Liver (tissue), 9 donors: Measurements from ENCODE around the gene EZH1. TPM values are rescaled to one million over a fixed set of nuclear protein-coding genes. Genes with fewer than 3 reads are reported as not detected.
"Not testable (repeated sequence)": the region's sequence is repeated elsewhere in the genome, so short reads cannot be mapped to it uniquely, and the experiment has no call there.

Source experiments
- DNase-seq: peaks from one replicate; pipeline ENCODE4 v3.0.0-alpha.2; 2017; ENCODE audit warnings: low spot score
- H3K27ac ChIP-seq, 2 donors: one replicate each; pipeline ENCODE4 v1.7.0; 2013; ENCODE audit warnings: inconsistent platforms in 2 of 2, low read length in 2 of 2, control low read depth in 1 of 2, low read depth in 1 of 2, mild to moderate bottlenecking in 1 of 2
- H3K27me3 ChIP-seq, 4 donors: one replicate each; pipeline versions ENCODE4 v1.6.1 to v1.7.0; 2013; ENCODE audit warnings: low read length in 3 of 4, inconsistent platforms in 1 of 4, mild to moderate bottlenecking in 1 of 4, moderate library complexity in 1 of 4; ENCODE audit not compliant: control insufficient read depth in 4 of 4, insufficient read depth in 4 of 4
- H3K36me3 ChIP-seq, 4 donors: one replicate each; pipeline versions ENCODE4 v1.6.1 to v1.7.0; 2013; ENCODE audit warnings: low read length in 3 of 4, mild to moderate bottlenecking in 3 of 4, low read depth in 1 of 4, moderate library complexity in 1 of 4; ENCODE audit not compliant: control insufficient read depth in 4 of 4, insufficient read depth in 3 of 4
- H3K4me1 ChIP-seq, 4 donors: one replicate each; pipeline versions ENCODE4 v1.6.1 to v1.7.0; 2013; ENCODE audit warnings: low read length in 3 of 4, mild to moderate bottlenecking in 3 of 4, moderate library complexity in 1 of 4; ENCODE audit not compliant: control insufficient read depth in 4 of 4, insufficient read depth in 4 of 4
- H3K4me3 ChIP-seq, 3 donors: one replicate each; pipeline versions ENCODE4 v1.6.1 to v1.7.0; 2013; ENCODE audit warnings: low read length in 3 of 3, control low read depth in 1 of 3, low read depth in 1 of 3, mild to moderate bottlenecking in 1 of 3
- H3K9ac ChIP-seq, 2 donors: one replicate each; pipeline ENCODE4 v1.7.0; 2013; ENCODE audit warnings: low read length in 2 of 2, mild to moderate bottlenecking in 2 of 2, moderate library complexity in 2 of 2, control low read depth in 1 of 2, low read depth in 1 of 2
- H3K9me3 ChIP-seq, 4 donors: one replicate each; pipeline versions ENCODE4 v1.6.1 to v1.7.0; 2013; ENCODE audit warnings: low read length in 3 of 4; ENCODE audit not compliant: control insufficient read depth in 4 of 4
- FOXA2 ChIP-seq: IDR thresholded peaks from 2 replicates; pipeline ENCODE4 v1.6.1; 2016; ENCODE audit warnings: antibody characterized with exemption
- HNF4A ChIP-seq, 2 donors: conservative IDR thresholded peaks; 2 replicates each; pipeline ENCODE4 v1.6.1; 2016; ENCODE audit warnings: antibody characterized with exemption in 2 of 2, mild to moderate bottlenecking in 2 of 2
- HNF4G ChIP-seq: IDR thresholded peaks from 2 replicates; pipeline ENCODE4 v1.6.1; 2016; ENCODE audit warnings: antibody characterized with exemption
- JUND ChIP-seq, 2 donors: IDR thresholded peaks; 2 replicates each; pipeline ENCODE4 v1.6.1; 2016; ENCODE audit warnings: antibody characterized with exemption in 2 of 2
- NR2F2 ChIP-seq: IDR thresholded peaks from 2 replicates; pipeline ENCODE4 v1.6.1; 2016; ENCODE audit warnings: antibody characterized with exemption
- RAD21 ChIP-seq, 2 donors: IDR thresholded peaks; 2 replicates each; pipeline ENCODE4 v1.6.1; 2016; ENCODE audit warnings: antibody characterized with exemption in 2 of 2, mild to moderate bottlenecking in 2 of 2
- REST ChIP-seq: IDR thresholded peaks from 2 replicates; pipeline ENCODE4 v1.6.1; 2016; ENCODE audit warnings: antibody characterized with exemption, mild to moderate bottlenecking
- RXRA ChIP-seq, 2 donors: IDR thresholded peaks; 2 replicates each; pipeline ENCODE4 v1.6.1; 2017 to 2018; ENCODE audit warnings: antibody characterized with exemption in 2 of 2, mild to moderate bottlenecking in 1 of 2
- TAF1 ChIP-seq: conservative IDR thresholded peaks from 2 replicates; pipeline ENCODE4 v1.6.1; 2016; ENCODE audit warnings: antibody characterized with exemption, mild to moderate bottlenecking
- YY1 ChIP-seq: IDR thresholded peaks from 2 replicates; pipeline ENCODE4 v1.6.1; 2016; ENCODE audit warnings: antibody characterized with exemption, mild to moderate bottlenecking
- WGBS: extraction: QIAGEN DNeasy Blood & Tissue Kit; methylation state at CpG from one replicate; pipeline ENCODE4 v1.1.7; 2013; 5-methylcytosine and 5-hydroxymethylcytosine counted together
- polyA plus RNA-seq, 2 donors: library from polyadenylated mRNA; stranded (reverse) in 1 of 2; unstranded in 1 of 2; fragments of 200-250 nt in 1 of 2; fragments of >200 nt in 1 of 2; fragmentation: Nextera tagmentation in 1 of 2; extraction: Ambion mirVana in 1 of 2; gene quantifications; one replicate each; pipeline versions ENCODE4 v1.2.1 to v1.2.3, GENCODE V29; 2013 to 2015
- total RNA-seq, 2 donors: library from RNA; depleted of rRNA; stranded (reverse); fragments of >200 nt; gene quantifications; one replicate each; pipeline ENCODE4 v1.2.3, GENCODE V29; 2014
- TF ChIP-seq, protein P1 (sequence below): IDR thresholded peaks from 2 replicates; pipeline ENCODE4 v1.6.1; 2016; ENCODE audit warnings: antibody characterized with exemption
- donor health status: healthy.
- donor health status: healthy.
- donor health status: healthy.
- donor health status: healthy.
- donor health status: healthy.

Gene EZH1
- total and polyA plus RNA-seq, 4 donors: 4.3 to 18.3 (median 10.9) TPM

DNA sequence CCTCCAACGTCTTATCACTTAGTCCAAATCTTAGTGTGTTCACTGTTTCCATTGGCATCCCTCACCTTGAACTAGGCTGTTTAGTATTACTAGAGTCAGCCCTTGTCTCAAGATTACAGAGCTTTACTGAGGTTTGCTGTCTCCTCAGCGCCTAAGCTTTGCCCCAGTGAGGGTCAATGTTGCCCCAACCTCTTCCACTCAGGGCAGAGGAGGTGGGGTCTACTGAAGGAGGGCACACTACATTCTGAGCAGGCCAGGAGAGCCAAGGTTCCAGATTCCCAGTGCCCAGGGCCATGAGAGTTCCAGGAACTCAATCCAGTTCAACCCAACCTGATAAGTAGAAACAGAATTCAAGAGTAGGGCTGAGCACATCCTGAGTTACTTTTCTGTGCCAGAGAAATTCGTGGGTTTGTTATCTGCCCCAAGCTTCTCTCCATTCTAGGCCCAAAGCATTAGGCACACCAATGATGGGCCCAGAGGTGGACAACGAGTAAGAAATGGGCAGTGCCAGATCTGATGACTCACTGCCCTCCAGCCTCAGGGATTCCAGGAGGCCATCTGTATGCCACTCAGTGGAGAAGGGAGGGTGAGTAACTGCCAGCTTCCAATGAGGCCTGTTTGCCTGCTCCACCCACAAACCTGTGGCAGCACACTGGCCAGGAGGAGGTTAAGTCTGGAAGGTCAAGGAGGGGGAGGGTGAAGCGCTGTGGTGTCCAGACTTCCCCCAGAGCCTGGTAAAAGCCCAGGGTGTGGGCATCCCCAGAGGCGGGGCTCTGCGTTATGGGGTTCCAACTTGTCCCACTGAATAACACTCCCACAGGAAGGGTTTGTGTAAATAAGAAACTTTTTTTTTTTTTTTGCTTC is 77.5 kb downstream of the EZH1 start:
- 48% methylated on average over 7 of the region's 7 CpGs for WGBS
- peaks cover 5 to 19% (median 12%) of the 10 kb centered on the region in 4 donors for H3K36me3 ChIP-seq
- H3K9ac ChIP-seq: no peak overlapping the region
- no peak overlapping the region for H3K4me3 ChIP-seq
- no peaks in the 10 kb centered on the region for H3K9me3 ChIP-seq
- H3K27ac ChIP-seq: peak overlapping the region; percentile 16 to 47
- TF ChIP-seq JUND (IDR thresholded peaks at IDR 0.05): peak; percentile 40 to 85
- TF ChIP-seq, protein P1, sequence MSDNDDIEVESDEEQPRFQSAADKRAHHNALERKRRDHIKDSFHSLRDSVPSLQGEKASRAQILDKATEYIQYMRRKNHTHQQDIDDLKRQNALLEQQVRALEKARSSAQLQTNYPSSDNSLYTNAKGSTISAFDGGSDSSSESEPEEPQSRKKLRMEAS: no peak
- no peak for DNase-seq
- peaks cover 9 to 26% (median 12%) of the 10 kb centered on the region in 4 donors for H3K4me1 ChIP-seq
- no peaks in the 10 kb centered on the region for H3K27me3 ChIP-seq

GRCh38 chr17:42666126-42666525 is 78.7 kb downstream of the EZH1 start:
- not testable (repeated sequence) for H3K9ac ChIP-seq, DNase-seq, H3K27ac ChIP-seq, H3K27me3 ChIP-seq, H3K9me3 ChIP-seq, H3K4me3 ChIP-seq
- Histone ChIP-seq H3K36me3 (peaks cover 2 to 11% (median 9%) of the 10 kb centered on the region in 4 donors), H3K4me1 (peaks cover 9 to 26% (median 12%) of the 10 kb centered on the region in 4 donors)
- WGBS: 91% methylated on average over 13 of the region's 16 CpGs

GRCh38 chr17:42665581-42666001 is 79.2 kb downstream of the EZH1 start:
- TF ChIP-seq RXRA (IDR thresholded peaks at IDR 0.05): no peak
- no peak for TF ChIP-seq FOXA2
- no peak for TF ChIP-seq NR2F2
- TF ChIP-seq, protein P1: no peak
- TF ChIP-seq RAD21 (IDR thresholded peaks at IDR 0.05): no peak
- TF ChIP-seq JUND (IDR thresholded peaks at IDR 0.05): no peak
- TF ChIP-seq HNF4A (conservative IDR thresholded peaks at IDR 0.05): no peak
- no peak for TF ChIP-seq HNF4G
- TF ChIP-seq TAF1: no peak
- no peak for TF ChIP-seq YY1
- TF ChIP-seq REST: no peak
- H3K9me3 ChIP-seq: no peaks in the 10 kb centered on the region
- H3K36me3 ChIP-seq: peaks cover 2 to 8% (median 7%) of the 10 kb centered on the region in 4 donors
- no peak overlapping the region for H3K9ac ChIP-seq
- H3K27ac ChIP-seq: no peak overlapping the region
- H3K27me3 ChIP-seq: no peaks in the 10 kb centered on the region
- H3K4me3 ChIP-seq: no peak overlapping the region
- peaks cover 9 to 26% (median 12%) of the 10 kb centered on the region in 4 donors for H3K4me1 ChIP-seq
- no peak for DNase-seq
- WGBS: 89% methylated on average over 14 of the region's 14 CpGs
